IMR-90 (cell line): Measurements from ENCODE around the gene SLC9A6.

ENCODE experiments used
- POLR2A ChIP-seq: IDR thresholded peaks from 2 replicates; pipeline ENCODE4 v1.6.1; 2012; ENCODE audit warnings: mild to moderate bottlenecking, low read depth, low read length
- RFX5 ChIP-seq: IDR thresholded peaks from 2 replicates; pipeline ENCODE4 v1.8.0; 2012; ENCODE audit warnings: low read depth, mild to moderate bottlenecking, low read length, moderate library complexity
- SMC3 ChIP-seq: fragments of 150-350 bp; IDR thresholded peaks from 2 replicates; pipeline ENCODE4 v1.6.1; 2016; ENCODE audit warnings: low read depth, mild to moderate bottlenecking, antibody characterized with exemption, low read length, moderate library complexity
- TF ChIP-seq, protein P1 (sequence below): conservative IDR thresholded peaks from 2 replicates; pipeline ENCODE4 v1.5.1; 2012; ENCODE audit warnings: mild to moderate bottlenecking, low read depth, low read length, improper control_type of control experiment

DNA sequence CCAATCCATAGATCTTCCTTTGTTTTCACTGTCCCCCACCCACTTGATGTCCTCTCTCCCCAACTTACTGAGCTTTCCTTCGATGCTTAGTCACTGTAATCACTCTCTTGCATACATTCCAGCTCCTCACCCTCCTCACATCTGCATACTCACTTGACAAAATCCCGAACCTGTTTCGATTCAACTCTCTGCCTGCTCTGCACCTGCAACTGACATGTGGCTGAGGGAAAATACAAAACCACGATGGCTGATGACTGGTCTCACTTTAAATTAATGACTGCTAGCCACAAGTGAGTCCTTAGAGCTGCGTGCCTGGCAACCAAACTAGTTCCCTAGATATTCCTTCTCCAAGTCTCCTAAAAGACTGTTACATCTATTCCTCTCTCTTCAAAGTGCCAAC is 91.7 kb downstream of the SLC9A6 start:
- TF ChIP-seq, protein P1, sequence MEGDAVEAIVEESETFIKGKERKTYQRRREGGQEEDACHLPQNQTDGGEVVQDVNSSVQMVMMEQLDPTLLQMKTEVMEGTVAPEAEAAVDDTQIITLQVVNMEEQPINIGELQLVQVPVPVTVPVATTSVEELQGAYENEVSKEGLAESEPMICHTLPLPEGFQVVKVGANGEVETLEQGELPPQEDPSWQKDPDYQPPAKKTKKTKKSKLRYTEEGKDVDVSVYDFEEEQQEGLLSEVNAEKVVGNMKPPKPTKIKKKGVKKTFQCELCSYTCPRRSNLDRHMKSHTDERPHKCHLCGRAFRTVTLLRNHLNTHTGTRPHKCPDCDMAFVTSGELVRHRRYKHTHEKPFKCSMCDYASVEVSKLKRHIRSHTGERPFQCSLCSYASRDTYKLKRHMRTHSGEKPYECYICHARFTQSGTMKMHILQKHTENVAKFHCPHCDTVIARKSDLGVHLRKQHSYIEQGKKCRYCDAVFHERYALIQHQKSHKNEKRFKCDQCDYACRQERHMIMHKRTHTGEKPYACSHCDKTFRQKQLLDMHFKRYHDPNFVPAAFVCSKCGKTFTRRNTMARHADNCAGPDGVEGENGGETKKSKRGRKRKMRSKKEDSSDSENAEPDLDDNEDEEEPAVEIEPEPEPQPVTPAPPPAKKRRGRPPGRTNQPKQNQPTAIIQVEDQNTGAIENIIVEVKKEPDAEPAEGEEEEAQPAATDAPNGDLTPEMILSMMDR = no peak
- no peak for TF ChIP-seq POLR2A
- no peak for TF ChIP-seq RFX5
- TF ChIP-seq SMC3 = no peak
